Right ventricle myocardium superior (tissue), 1 donor: ENCODE measurements around the gene ATP1A4. TPM values are rescaled to one million over a fixed set of nuclear protein-coding genes. Genes with fewer than 3 reads are reported as not detected.
A peak's percentile ranks its signal among the peaks of the same experiment; 100 is the strongest.

Source experiments
- ATAC-seq: fragments of 200-7000 bp; cut with Tn5 transposase; one replicate; pipeline ENCODE4 v1.9.1; 2020; ENCODE audit warnings: mild to moderate bottlenecking; ENCODE audit not compliant: poor library complexity
- DNase-seq: peaks from one replicate; pipeline ENCODE4 v3.0.0-alpha.2; 2020
- intact Hi-C: fragments of 100-400 bp; cut with DNase I; formaldehyde crosslinking; loops from one replicate; pipeline ENCODE4 v1.11.2; 2022
- total RNA-seq: library from RNA; stranded (reverse); fragmentation: NEBNext Ultra II Directional; extraction: Animal tissue kit (Norgen Biotek cat#: 25700); gene quantifications from one replicate; pipeline ENCODE4 v1.2.1, GENCODE V29; 2021
- donor health status: DM: no; HTN: yes; CAD: no; lungs with severe emphysema.

ATP1A4 gene
- total RNA-seq, 1 donor from 2014 or later, result 0.40 TPM

- intact Hi-C loops, result no loop called here
- DNase-seq (no peak), ATAC-seq (no peak)
These were observed 59.2 kb downstream of the ATP1A4 start for GRCh38 chr1:160210561-160210960.

DNA sequence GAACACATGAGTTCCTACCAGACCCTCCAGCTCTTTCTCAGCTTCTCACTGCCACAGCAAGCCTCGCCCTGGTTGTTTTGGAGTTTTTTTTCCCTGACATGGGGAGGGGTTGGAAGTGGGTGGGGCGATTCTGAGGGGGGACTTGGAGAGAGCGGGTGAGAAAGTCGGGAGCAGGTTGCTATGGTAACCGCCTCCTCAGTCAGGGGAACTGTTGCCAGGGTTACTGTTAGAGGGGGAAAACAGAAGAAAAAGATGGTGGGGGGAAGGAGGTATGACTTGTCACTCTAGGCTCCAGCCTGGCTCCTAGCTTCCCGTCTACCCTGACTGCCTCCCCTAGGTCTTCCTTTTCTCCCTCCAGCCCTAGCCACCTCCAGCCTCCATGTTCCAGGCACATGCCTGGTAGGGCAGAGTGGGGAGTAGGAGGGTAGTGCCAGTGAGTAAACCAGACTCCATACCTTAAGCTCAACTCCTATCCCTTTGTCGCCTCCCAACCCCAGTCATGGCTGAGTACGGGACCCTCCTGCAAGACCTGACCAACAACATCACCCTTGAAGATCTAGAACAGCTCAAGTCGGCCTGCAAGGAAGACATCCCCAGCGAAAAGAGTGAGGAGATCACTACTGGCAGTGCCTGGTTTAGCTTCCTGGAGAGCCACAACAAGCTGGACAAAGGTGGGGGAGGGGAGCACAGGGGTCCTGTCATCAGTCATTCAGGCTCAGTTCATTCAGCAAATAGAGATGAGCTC, 59.8 kb downstream of the ATP1A4 start:
- intact Hi-C loops, result no loop called here
- DNase-seq (no peak), ATAC-seq (no peak)

DNA sequence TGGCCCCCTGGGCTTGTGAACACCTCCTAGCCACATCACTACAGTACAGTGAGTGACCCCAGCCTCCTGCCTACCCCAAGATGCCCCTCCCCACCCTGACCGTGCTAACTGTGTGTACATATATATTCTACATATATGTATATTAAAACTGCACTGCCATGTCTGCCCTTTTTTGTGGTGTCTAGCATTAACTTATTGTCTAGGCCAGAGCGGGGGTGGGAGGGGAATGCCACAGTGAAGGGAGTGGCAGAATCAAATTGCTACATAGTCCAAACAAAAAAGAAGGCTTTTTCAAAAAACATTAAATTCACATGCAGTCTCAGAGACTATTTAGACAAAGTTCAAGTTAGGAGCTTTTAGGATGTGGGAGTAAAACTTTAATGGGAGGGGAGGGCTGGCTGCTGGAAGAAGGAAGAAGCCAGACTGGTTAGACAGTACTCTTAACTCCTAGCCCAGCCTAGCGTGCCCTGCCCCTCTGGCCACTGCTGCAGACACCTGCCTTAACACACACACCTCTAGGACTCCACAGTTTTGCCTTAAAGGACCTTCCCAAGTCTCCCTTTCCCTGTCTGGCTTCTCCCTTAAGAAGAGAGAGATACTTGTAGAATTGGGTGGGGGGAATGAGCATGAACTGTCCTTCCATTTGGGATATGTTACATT, 63.2 kb downstream of the ATP1A4 start:
- intact Hi-C loops, result no loop called here
- ATAC-seq (no peak), DNase-seq (no peak)

DNA sequence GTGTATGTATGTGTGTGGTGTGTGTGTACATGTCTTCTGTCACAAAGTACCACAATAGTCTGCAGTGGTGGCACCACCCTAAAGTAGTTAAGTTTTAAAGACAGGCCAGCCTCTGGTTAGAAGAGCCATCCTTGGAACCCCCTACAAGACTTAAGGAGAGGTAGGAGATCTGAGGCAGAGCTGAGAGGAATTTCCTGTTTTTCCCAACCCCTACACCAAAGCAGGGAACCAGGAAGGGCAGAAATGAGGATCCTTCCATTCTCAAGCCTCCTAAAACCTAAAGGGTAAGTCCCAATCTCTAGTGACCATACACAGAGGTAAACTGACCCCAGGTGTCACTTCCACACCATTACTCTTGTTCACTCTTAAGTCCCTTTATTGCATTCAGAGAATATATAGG, 64.9 kb downstream of the ATP1A4 start:
- intact Hi-C loops, result no loop called here
- no peak for DNase-seq

GRCh38 chr1:160217481-160218051, 66.2 kb downstream of the ATP1A4 start:
- intact Hi-C loops, result no loop called here
- ATAC-seq, result no peak
- no peak for DNase-seq

More for the DNA sequence above, 64.9 kb downstream of the ATP1A4 start:
- ATAC-seq, result no peak

DNA sequence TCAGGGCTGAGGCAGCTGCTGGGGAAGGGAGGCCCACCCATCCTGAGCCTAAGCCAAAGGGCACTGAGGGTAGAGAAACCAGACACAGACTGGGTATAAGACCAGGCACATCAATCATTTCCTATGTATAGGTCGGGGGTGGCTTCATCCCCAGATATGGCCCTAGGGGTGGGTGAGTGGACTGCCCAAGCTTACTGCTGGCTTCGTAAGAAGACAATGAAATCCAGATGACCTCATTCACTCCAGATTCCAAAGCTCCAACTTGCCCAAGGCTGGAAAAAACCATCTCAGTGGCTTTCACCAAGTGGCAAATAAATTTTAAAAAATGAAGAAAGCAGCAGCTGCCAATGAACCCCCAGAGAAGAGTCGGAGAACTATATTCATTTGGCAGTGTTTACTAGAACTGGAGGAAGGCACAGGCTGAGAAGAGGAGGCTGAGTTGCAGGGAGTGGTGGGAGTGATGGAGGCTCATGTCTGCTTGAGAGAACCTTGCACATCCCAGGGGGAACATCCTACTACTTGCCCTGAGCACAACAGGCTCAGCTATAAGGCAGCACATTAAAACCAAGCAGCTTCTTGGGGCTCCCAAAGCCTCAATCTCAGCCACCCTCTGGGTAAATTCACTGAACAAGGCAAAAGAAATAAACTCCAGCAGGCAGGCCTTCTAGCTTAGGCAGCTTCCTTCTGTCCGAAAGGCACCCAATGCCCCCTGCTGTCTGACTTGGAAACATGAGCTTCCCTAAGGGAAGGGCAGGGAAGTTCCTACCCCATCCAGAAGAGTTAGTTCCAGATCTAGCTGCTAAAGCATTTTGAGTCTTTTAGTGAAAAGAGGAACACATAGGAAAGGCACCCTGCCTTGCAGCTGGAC, 67.9 kb downstream of the ATP1A4 start:
- DNase-seq (no peak), ATAC-seq (peak; percentile 90)
- intact Hi-C loops, result no loop called here

DNA sequence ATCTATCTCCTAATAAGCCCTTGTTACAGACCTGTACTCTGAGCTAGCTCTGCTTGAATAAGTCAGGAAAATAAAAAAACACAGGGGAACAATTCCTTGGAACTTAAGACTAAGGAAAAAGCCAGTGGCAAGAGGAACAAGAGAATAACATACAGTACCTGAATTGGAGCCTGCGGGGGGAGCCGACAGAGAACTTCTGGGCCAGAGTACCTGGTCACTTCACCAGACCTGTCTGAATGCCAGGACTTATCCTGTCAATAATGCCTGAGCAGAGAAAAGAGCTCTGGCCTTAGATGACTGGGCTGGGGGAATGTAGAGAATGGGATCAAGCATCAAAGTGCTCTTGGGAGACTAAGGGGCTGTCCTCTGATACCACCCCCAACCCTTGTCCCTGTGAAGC, 68.9 kb downstream of the ATP1A4 start:
- intact Hi-C loops, result no loop called here
- DNase-seq (no peak), ATAC-seq (peak; percentile 2)

DNA sequence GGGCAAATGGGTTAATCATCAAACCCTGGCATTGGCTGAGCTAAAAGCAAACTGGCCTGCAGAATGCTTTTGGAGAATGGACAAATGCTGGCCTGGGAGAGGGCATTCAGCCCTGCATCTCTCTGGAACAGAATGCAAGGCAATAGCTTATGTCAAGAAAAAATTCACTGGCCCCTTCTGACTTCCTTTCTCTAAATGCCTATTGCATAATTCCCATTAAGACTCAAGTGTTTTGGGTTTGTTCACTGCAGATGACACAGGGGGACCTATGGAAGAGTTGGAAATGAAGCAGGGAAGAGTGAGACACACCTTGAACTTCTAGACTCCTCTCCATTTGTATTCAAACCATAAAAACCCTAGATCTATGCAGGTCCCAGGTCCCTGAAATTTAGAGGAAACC, 69.7 kb downstream of the ATP1A4 start:
- DNase-seq (no peak), ATAC-seq (no peak)
- intact Hi-C loops, result no loop called here

- intact Hi-C loops, result no loop called here
- DNase-seq, result no peak
- no peak for ATAC-seq
These were observed 71.1 kb downstream of the ATP1A4 start for GRCh38 chr1:160222546-160222945.

GRCh38 chr1:160224606-160225005, 73.2 kb downstream of the ATP1A4 start:
- intact Hi-C loops, result no loop called here
- ATAC-seq (no peak), DNase-seq (no peak)

GRCh38 chr1:160225345-160225744, 73.9 kb downstream of the ATP1A4 start:
- ATAC-seq, result no peak
- DNase-seq, result no peak
- intact Hi-C loops, result no loop called here

DNA sequence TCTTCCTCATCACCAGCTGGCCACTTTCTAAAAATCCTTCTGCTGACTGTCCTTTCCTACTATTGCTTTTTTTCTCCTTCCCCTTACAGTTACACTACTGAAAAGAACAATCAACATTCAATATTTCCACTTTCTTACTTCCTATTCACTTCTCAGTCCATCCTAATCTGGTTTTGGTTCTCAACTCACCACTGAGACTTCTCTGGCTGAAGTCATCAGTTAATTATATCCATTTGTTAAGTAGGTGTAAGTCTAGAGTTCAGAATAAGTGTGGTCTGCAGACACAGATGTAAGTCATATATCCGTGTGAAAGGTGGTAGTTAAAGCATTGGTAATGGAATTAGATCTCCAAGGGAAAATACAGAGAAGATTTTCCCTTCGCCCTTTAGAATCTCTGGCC, 75.2 kb downstream of the ATP1A4 start:
- intact Hi-C loops, result no loop called here
- ATAC-seq, result peak; percentile 54
- no peak for DNase-seq

GRCh38 chr1:160227034-160227433, 75.6 kb downstream of the ATP1A4 start:
- DNase-seq, result no peak
- ATAC-seq, result no peak
- intact Hi-C loops, result no loop called here

- intact Hi-C loops, result no loop called here
- ATAC-seq (no peak), DNase-seq (no peak)
These were observed 76.2 kb downstream of the ATP1A4 start for GRCh38 chr1:160227561-160227960.

DNA sequence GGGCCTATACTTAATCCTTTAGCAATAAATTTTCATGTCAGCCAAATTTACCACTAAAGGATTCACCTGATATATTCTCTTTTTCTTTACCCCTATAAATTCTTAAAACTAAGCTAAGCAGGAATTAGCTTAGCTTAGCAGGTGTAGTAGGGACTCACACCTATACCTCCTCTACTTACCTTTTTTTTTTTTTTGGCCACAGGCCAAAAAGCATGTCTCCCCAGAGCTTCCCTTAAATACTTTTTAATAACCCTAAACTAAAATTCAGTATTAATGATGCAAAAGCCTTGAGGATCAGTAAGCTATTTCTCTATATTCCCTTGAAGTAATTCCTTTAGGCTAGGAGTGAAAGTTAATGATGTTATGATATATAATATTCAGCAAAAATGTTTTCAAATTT, 77.0 kb downstream of the ATP1A4 start:
- intact Hi-C loops, result no loop called here
- ATAC-seq (no peak), DNase-seq (no peak)

- ATAC-seq, result no peak
- DNase-seq, result no peak
- intact Hi-C loops, result no loop called here
These were observed 81.5 kb downstream of the ATP1A4 start for GRCh38 chr1:160232911-160233310.
